ENCODE results near the gene SBSN.

SBSN gene

DNA sequence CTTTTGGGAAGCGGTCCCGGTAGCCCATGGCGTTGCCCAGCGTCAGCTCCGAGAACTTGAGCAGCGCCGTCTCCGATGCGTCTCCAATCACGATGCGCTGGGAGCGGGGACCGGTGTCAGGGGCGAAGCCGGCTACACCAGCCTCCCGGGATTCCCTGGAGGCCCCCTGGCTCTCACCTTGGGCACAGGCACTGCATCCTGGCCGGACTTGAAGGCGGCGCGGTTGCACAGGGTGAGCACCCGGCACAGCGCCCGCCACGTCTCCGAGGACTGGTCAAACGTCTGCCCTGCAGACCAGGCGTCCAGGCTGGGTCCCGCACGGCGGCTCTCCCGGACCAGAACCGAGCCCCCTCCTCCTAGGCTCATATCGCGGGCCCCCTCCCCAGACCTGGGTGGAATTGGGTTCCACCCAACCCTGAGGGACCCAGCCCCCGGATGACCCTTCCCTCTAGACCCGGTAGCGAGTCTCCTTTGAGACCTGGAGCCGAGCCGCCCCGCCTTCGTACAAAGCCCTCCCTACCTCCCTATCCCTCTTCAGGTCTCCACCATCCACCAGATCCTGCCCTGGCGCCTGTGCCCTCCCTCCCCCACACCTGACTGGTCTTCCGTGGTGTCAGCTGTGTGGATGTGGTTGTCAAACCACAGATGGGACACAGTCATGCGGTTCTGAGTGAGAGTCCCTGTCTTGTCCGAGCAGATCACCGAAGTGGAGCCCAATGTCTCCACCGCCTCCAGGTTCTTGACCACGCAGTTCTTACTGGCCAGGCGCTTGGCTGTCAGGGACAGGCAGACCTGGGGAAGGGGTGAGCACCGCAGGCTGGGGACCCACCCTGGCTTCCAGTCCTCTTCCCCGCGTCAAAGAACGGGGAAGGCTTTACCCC, 30.5 kb upstream of the SBSN start:
- peaks cover 0 to 4% of the 10 kb centered on the region in 2 donors for H3K36me3 Mint-ChIP-seq
- peaks cover 17 to 28% of the 10 kb centered on the region in 2 donors for H3K4me1 Mint-ChIP-seq
- H3K27ac Mint-ChIP-seq = no peak overlapping the region
- no peak for DNase-seq
- ATAC-seq (replicated peaks) = peak in 1 of 2 donors; percentile 36
- H3K9me3 Mint-ChIP-seq = peaks cover 0 to 3% of the 10 kb centered on the region in 2 donors
- H3K4me3 Mint-ChIP-seq = peak overlapping the region; percentile 31 to 36
- H3K27me3 Mint-ChIP-seq = peaks cover 57 to 72% of the 10 kb centered on the region in 2 donors

GRCh38 chr19:35557539-35558399, 29.7 kb upstream of the SBSN start:
- Mint-ChIP-seq H3K9me3 (peaks cover 0 to 3% of the 10 kb centered on the region in 2 donors), H3K4me1 (peaks cover 17 to 28% of the 10 kb centered on the region in 2 donors), H3K27ac (no peak overlapping the region), H3K36me3 (peaks cover 0 to 4% of the 10 kb centered on the region in 2 donors), H3K27me3 (peaks cover 51 to 63% of the 10 kb centered on the region in 2 donors), H3K4me3 (peak overlapping the region; percentile 75 to 82)
- ATAC-seq (replicated peaks) = peak; percentile 22 to 53
- DNase-seq = peak; percentile 30

DNA sequence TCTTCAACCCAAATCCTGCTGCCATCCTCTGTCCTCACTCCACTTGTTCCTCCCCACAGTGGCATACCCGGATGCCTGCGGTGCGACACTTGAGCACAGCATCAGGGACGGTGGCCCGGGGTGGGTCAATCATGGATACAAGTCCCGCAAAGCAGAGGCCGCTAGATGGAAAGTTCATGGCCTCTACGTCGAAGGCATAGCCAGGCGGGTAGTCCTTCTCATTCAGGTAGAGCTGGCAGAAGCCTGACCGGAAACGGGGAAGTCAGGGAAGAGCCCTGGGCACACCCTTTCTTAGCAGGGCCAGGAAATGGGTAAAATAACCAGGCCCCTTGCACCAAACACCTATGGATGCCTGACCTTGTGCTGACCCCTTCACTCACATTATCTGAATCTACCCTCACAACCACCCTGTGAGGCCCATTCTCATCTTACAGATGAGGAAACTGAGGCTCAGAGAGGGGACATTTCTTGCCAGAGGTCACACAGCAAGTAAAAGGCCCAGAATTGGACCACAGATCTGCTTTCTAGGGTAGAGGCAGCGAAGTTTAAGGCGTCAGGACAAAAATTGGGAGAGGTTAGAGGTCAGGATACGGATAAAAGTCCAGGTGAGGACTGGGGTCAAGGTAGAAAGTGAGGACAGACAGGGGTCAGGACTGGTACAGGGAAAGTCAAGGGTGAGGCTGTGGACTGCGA, 28.9 kb upstream of the SBSN start:
- ATAC-seq (replicated peaks) (no peak), DNase-seq (no peak)
- Mint-ChIP-seq H3K36me3 (peaks cover 0 to 4% of the 10 kb centered on the region in 2 donors), H3K9me3 (peaks cover 0 to 3% of the 10 kb centered on the region in 2 donors), H3K27ac (no peak overlapping the region), H3K4me1 (peaks cover 17 to 28% of the 10 kb centered on the region in 2 donors), H3K27me3 (peaks cover 44 to 55% of the 10 kb centered on the region in 2 donors), H3K4me3 (peak overlapping the region; percentile 6 to 75)

GRCh38 chr19:35556025-35556590, 28.0 kb upstream of the SBSN start:
- H3K27me3 Mint-ChIP-seq = peaks cover 37 to 46% of the 10 kb centered on the region in 2 donors
- H3K4me1 Mint-ChIP-seq = peaks cover 17 to 28% of the 10 kb centered on the region in 2 donors

GRCh38 chr19:35555301-35556005, 27.3 kb upstream of the SBSN start:
- H3K36me3 Mint-ChIP-seq = peaks cover 8 to 15% of the 10 kb centered on the region in 2 donors
- H3K9me3 Mint-ChIP-seq = peaks cover 0 to 3% of the 10 kb centered on the region in 2 donors
- H3K4me1 Mint-ChIP-seq = peaks cover 17 to 28% of the 10 kb centered on the region in 2 donors
- ATAC-seq (replicated peaks) (no peak), DNase-seq (no peak)
- H3K27me3 Mint-ChIP-seq = peaks cover 33 to 42% of the 10 kb centered on the region in 2 donors
- no peak overlapping the region for H3K4me3 Mint-ChIP-seq
- H3K27ac Mint-ChIP-seq = no peak overlapping the region

More at GRCh38 chr19:35556025-35556590, 28.0 kb upstream of the SBSN start:
- no peak overlapping the region for H3K4me3 Mint-ChIP-seq
- H3K9me3 Mint-ChIP-seq = peaks cover 0 to 3% of the 10 kb centered on the region in 2 donors
- peaks cover 2 to 8% of the 10 kb centered on the region in 2 donors for H3K36me3 Mint-ChIP-seq
- H3K27ac Mint-ChIP-seq = no peak overlapping the region
- no peak for DNase-seq
- ATAC-seq (replicated peaks) = no peak

GRCh38 chr19:35554076-35554475, 26.0 kb upstream of the SBSN start:
- ATAC-seq (replicated peaks) = no peak
- H3K27ac Mint-ChIP-seq = no peak overlapping the region
- no peak for DNase-seq
- peaks cover 20 to 29% of the 10 kb centered on the region in 2 donors for H3K27me3 Mint-ChIP-seq
- peaks cover 18 to 23% of the 10 kb centered on the region in 2 donors for H3K36me3 Mint-ChIP-seq
- peaks cover 12 to 24% of the 10 kb centered on the region in 2 donors for H3K4me1 Mint-ChIP-seq
- peaks cover 0 to 3% of the 10 kb centered on the region in 2 donors for H3K9me3 Mint-ChIP-seq
- H3K4me3 Mint-ChIP-seq = no peak overlapping the region

DNA sequence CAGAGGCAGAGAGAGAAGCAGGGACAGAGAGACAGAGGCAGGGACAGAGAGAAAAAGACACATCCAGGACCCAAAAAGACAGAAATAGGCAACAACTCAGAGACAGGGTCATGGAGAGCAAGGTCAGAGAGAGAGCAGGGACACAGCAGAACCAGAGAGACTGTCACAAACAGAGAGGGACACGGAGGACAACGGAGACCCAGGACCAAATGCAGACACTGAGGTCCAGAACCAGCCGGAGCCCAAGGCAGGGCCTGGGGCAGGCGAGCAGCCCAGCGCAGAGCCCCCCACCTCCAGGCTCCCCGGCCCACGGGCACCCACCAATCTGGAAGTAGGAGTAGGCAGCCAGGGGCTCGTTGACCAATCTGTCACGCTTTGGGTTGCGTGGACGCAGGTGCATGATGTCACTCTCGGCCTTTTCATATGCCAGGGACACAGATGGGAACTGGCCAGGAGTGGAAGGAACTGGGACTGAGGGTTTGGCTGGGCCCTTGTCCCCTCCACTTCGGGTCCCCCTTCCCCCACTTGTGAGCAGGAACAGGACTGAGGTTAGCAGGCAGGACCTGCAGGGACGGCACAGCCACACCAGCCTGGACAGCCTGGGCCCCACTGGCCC, 25.4 kb upstream of the SBSN start:
- Mint-ChIP-seq H3K9me3 (peaks cover 0 to 3% of the 10 kb centered on the region in 2 donors), H3K4me3 (no peak overlapping the region), H3K27ac (no peak overlapping the region), H3K36me3 (peaks cover 24 to 26% of the 10 kb centered on the region in 2 donors), H3K27me3 (peaks cover 16 to 23% of the 10 kb centered on the region in 2 donors), H3K4me1 (peaks cover 14 to 25% of the 10 kb centered on the region in 2 donors)
- DNase-seq (no peak), ATAC-seq (replicated peaks) (no peak)

GRCh38 chr19:35552534-35553384, 24.6 kb upstream of the SBSN start:
- DNase-seq (no peak), ATAC-seq (replicated peaks) (no peak)
- Mint-ChIP-seq H3K4me3 (no peak overlapping the region), H3K4me1 (peaks cover 15 to 26% of the 10 kb centered on the region in 2 donors), H3K9me3 (peaks cover 0 to 3% of the 10 kb centered on the region in 2 donors), H3K36me3 (peaks cover 27 to 29% of the 10 kb centered on the region in 2 donors), H3K27ac (no peak overlapping the region), H3K27me3 (peaks cover 13 to 20% of the 10 kb centered on the region in 2 donors)

- no peak for DNase-seq
- Mint-ChIP-seq H3K27ac (no peak overlapping the region), H3K9me3 (peaks cover 0 to 3% of the 10 kb centered on the region in 2 donors), H3K27me3 (peaks cover 5 to 6% of the 10 kb centered on the region in 2 donors), H3K4me3 (no peak overlapping the region), H3K36me3 (peaks cover 33 to 37% of the 10 kb centered on the region in 2 donors), H3K4me1 (peaks cover 24 to 33% of the 10 kb centered on the region in 2 donors)
- no peak for ATAC-seq (replicated peaks)
These were observed 23.1 kb upstream of the SBSN start for GRCh38 chr19:35551091-35551810.

DNA sequence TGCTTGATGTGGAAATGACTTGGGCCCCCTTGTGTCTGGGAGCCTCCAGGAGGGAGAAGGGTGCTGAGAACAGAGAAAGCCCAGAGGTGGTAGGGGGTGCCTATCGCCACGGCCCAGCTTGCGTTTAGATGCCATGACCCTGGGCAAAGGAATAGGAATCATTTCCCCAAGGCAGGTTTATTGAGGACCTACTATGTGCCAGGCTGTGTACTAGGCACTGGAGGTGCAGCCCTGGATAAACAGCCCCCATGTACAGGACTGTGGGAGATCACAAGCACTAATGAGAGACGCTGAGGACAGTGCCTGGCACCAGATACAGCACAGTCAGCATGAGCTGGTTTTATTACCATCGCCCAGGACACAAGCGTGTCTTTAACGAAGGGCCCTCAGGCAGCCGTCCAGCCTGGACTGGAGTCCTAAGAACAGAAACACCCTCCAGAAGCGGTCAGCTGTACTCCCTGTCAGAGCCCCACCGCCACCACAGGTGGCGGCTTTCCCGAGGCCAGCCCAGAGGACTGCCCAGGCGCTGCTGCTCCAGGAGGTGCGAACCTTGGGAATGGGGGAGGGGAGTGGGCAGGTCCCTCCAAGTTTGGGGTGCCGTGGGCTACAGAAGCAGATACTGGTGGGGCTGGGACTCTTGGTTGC, 21.9 kb upstream of the SBSN start:
- Mint-ChIP-seq H3K9me3 (no peaks in the 10 kb centered on the region), H3K27me3 (no peaks in the 10 kb centered on the region), H3K36me3 (peaks cover 36 to 37% of the 10 kb centered on the region in 2 donors), H3K27ac (no peak overlapping the region), H3K4me1 (peaks cover 26 to 37% of the 10 kb centered on the region in 2 donors), H3K4me3 (no peak overlapping the region)
- DNase-seq (no peak), ATAC-seq (replicated peaks) (no peak)

DNA sequence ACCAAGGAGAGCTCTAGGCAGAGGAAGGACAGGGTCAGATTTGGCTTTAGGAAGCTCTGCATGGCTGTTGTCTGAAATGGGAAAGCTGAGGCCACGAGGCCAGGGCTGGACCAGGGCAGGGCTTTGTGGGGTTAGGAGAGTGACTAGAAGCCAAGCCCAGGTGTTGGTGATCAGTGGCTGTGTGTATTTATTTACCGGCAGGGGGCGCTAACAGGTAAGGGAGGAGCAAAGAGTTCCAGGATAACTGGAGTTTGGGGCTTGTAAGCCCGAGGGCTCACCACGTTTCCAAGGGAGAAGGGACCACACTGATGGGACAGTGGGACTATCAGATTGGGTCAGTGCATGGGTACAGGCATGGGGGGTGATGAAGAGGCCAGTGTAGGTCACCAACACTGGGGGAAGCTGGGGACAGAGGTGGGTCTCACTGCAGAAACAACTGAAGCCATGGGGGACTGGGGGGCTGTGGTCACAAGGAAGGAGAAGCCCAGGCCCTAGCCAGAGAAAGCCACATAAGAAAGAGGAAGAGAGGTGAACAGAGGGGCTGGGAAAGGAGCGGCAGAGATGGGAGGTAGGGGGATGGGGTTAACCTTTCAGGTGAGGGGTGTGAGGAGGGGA, 21.2 kb upstream of the SBSN start:
- Mint-ChIP-seq H3K9me3 (no peaks in the 10 kb centered on the region), H3K4me3 (no peak overlapping the region), H3K4me1 (peaks cover 32 to 41% of the 10 kb centered on the region in 2 donors), H3K27me3 (no peaks in the 10 kb centered on the region), H3K36me3 (peaks cover 36 to 37% of the 10 kb centered on the region in 2 donors), H3K27ac (peak overlapping the region; percentile 20)
- DNase-seq (no peak), ATAC-seq (replicated peaks) (no peak)
